ENCODE results near the gene C1orf167.

The C1orf167 gene

DNA sequence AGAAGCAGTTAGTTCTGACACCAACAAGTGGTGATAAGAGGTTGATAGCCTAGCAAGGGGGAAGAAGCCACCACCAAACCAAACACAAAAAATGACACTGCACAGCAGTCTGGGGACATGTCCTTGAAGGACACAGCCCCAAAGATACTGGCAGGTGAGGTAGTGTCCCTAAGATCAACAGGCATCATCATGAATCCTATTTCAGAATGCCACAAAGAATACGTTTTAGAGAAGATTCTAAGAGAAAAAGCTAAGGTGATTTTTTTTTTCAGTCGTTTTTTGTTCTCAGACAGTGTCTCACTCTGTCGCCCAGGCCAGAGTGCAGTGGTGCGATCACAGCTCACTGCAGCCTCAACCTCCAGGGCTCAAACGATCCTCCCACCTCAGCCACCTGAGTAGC lies 24.2 kb downstream of the C1orf167 start:
- H3K4me3 ChIP-seq (ENCODE audit: control insufficient read depth, low read depth, low read length): no peak overlapping the region
- no peak for DNase-seq (ENCODE audit: low read depth)
- TF ChIP-seq, protein P1, sequence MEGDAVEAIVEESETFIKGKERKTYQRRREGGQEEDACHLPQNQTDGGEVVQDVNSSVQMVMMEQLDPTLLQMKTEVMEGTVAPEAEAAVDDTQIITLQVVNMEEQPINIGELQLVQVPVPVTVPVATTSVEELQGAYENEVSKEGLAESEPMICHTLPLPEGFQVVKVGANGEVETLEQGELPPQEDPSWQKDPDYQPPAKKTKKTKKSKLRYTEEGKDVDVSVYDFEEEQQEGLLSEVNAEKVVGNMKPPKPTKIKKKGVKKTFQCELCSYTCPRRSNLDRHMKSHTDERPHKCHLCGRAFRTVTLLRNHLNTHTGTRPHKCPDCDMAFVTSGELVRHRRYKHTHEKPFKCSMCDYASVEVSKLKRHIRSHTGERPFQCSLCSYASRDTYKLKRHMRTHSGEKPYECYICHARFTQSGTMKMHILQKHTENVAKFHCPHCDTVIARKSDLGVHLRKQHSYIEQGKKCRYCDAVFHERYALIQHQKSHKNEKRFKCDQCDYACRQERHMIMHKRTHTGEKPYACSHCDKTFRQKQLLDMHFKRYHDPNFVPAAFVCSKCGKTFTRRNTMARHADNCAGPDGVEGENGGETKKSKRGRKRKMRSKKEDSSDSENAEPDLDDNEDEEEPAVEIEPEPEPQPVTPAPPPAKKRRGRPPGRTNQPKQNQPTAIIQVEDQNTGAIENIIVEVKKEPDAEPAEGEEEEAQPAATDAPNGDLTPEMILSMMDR (IDR thresholded peaks at IDR 0.05; ENCODE audit: control insufficient read depth, insufficient read depth, low read depth, low read length, missing control alignments): no peak

DNA sequence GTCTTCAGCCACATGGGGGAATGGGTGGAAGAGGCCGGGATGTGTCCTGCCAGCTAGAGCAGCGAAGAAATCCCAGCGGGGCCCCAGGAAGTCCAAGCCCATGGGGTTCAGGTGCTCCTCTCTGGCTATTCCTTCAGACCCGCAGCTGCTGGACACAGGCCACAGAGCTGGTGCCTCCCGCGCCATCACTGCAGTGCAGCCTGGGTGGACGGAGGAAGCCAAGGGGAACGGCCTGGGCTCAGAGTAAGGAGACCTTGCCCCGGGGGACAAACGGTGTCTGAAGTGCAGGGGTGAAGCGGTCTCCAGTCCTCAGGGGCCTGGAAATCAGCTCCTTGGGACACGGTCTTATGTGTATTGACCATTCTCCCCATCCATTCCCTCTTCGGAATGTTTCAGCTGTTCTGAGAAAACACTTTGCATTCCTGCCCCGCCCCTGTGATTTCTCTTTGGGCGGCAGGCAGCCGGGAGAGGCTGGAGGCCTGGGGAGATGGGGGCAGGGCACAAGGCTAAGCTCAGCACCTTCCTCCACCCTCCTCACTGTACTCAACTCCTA lies 25.3 kb downstream of the C1orf167 start:
- TF ChIP-seq, protein P1 (IDR thresholded peaks at IDR 0.05; ENCODE audit: control insufficient read depth, insufficient read depth, low read depth, low read length, missing control alignments): no peak
- H3K4me3 ChIP-seq (ENCODE audit: control insufficient read depth, low read depth, low read length): no peak overlapping the region
- no peak for DNase-seq (ENCODE audit: low read depth)

DNA sequence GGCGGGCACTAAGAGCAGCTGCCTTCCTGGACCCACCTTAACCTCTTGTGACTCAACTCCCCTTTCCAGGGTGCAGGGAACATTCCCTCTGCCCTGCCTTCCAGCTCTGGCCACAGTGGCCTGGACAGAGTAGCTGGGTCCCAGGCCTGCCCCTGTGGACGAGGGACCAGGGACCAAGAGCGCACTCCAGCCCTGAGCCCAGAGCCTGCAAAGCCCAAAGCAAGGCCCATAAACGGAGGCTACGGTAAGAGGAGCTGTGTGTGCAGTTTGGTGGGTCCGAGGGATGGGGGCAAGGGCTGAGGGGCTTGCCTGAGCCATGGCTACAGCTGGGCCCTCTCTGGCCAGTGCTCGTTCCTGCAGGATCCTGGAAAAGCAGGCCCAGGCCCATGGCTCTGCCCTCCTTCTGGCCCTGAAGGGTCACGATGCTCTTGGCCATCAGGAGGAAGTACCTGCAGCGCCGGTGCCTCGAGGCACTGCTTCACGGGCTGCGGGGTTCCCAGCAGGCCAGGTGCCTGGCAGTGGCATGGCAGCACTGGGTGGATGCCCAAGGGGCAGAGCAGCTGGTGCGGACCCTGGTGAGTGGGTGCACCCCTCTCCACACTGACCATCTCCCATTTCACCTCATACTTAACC lies 25.9 kb downstream of the C1orf167 start:
- TF ChIP-seq, protein P1 (IDR thresholded peaks at IDR 0.05; ENCODE audit: control insufficient read depth, insufficient read depth, low read depth, low read length, missing control alignments): no peak
- no peak overlapping the region for H3K4me3 ChIP-seq (ENCODE audit: control insufficient read depth, low read depth, low read length)
- DNase-seq (ENCODE audit: low read depth): no peak

DNA sequence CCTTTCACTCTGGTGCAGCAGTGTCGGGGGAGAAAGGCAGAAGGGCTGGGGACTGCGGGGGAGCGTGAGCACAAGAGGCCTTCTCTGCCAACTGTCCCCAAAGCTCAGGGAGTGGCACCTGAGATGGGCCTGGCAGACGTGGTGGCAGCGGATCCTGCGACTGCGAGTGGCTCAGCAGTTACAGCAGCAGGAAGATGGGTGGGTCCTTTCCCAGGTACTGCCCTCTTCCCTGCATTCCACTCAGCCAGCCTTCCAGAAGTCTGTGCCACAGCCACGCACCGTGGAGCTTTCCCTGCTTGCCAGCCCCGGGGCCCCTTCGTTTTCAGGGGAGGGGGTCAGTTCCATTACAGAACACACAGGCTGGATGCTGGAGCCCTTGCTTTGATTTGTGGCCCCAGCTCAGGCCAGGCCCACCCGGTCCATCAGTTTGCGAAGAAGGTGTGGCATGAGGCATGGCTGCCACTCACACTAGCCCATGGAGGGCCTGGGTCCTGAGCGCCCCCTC lies 26.6 kb downstream of the C1orf167 start:
- H3K4me3 ChIP-seq (ENCODE audit: control insufficient read depth, low read depth, low read length): no peak overlapping the region
- TF ChIP-seq, protein P1 (IDR thresholded peaks at IDR 0.05; ENCODE audit: control insufficient read depth, insufficient read depth, low read depth, low read length, missing control alignments): no peak
- no peak for DNase-seq (ENCODE audit: low read depth)

DNA sequence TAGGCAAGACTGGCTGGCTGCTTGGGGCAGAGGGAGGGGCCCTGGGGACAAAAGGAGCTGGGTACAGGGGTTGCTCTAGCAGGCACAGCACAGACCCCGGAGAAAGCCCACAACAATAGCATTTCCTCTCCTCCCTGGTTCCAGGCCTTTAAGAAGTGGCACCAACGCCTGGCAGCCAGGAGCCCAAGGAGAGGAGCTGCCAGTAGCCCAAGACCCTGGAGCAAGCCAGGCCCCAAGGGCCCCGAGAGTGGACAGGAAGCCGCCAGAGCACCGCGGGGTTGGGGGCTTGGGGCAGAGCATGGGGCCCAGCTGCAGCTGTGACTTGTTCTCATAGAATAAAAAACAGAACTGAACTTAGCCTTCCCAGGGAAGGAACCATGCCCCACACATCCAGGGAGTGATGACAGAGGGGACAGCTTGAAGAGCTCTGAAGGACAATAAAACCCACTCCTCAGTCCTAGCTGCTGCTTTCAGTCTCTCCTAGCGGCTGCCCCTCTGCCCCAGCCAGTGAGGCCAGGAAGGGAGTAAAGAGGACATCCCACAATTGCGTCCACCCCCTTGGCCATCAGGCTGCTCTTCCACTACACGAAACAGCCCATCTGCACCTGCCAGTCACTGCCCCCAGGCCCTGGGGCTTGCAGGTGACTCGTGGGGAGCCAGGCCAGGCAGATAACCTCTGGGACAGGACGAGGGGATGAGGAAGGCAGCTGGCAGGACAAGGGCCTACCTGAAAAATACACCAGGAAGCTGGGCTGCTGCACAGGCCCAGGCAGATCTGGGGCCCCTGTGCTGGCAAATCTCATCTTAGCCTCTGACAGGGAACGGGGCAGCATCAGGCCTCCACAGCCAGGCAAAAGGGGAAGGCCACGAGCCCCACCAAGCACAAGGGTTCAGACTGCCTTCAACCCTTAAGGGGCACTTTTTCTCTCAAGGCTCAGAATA lies 27.4 kb downstream of the C1orf167 start:
- DNase-seq (ENCODE audit: low read depth): no peak
- TF ChIP-seq, protein P1 (IDR thresholded peaks at IDR 0.05; ENCODE audit: control insufficient read depth, insufficient read depth, low read depth, low read length, missing control alignments): no peak
- H3K4me3 ChIP-seq (ENCODE audit: control insufficient read depth, low read depth, low read length): no peak overlapping the region

DNA sequence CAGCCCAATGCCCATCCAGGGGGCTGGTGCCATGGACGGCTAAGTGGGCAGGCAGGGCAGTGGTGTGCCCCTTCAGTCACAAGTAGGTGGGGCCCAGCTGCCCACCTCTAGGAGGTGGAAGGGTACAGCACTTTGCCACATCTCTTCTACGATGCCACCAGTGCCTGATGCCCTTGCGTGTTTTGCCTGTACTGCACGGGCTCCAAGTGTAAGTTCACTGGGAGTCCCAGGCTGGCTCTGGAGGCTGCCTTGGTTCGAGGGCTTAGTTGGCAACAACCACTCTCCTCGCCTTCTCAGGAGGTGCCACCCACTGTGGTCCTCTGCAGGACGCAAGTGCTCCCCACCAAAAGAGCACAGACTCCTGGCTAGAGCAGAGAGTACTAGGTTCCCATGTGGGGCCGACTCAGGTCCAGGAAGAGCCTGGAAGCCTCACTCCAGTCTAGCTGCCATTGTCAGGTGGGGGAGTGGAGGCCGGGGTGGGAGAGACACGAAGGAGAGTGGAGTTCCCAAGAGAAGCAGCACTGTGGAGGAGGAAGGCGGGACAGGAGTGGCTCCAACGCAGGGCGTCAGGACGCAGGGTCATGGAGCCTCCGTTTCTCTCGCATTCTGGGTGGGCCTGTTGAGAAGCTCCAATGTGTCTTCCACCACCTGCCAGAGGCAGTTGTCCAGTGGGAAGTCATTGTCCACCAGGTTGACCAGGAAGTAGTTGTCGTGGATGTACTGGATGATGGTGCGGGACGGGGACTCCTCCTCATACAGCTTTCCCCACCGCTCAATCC lies 28.3 kb downstream of the C1orf167 start:
- no peak overlapping the region for H3K4me3 ChIP-seq (ENCODE audit: control insufficient read depth, low read depth, low read length)
- no peak for DNase-seq (ENCODE audit: low read depth)
- TF ChIP-seq, protein P1 (IDR thresholded peaks at IDR 0.05; ENCODE audit: control insufficient read depth, insufficient read depth, low read depth, low read length, missing control alignments): no peak
